Chondrocyte (in vitro differentiated cells): ENCODE results near the gene MIS18BP1. TPM values are rescaled to one million over a fixed set of nuclear protein-coding genes. Genes with fewer than 3 reads are reported as not detected.

Experiments
- DNase-seq: peaks from one replicate; pipeline ENCODE4 v3.0.0; 2021; ENCODE audit warnings: mixed read lengths, low spot score
- H3K27ac Mint-ChIP-seq: one replicate; pipeline ENCODE4 v1.8.0; 2021; ENCODE audit warnings: mild to moderate bottlenecking, moderate library complexity, mixed read lengths; ENCODE audit not compliant: unreplicated experiment
- H3K27me3 Mint-ChIP-seq: 2 replicates; pipeline ENCODE4 v1.8.0; 2021; ENCODE audit warnings: low read depth, mixed read lengths
- H3K36me3 Mint-ChIP-seq: 2 replicates; pipeline ENCODE4 v1.8.0; 2021; ENCODE audit warnings: low read depth, mixed read lengths
- H3K4me1 Mint-ChIP-seq: 2 replicates; pipeline ENCODE4 v1.8.0; 2021; ENCODE audit warnings: low read depth, mild to moderate bottlenecking, mixed read lengths
- H3K4me3 Mint-ChIP-seq: one replicate; pipeline ENCODE4 v1.8.0; 2021; ENCODE audit warnings: mild to moderate bottlenecking, moderate library complexity, mixed read lengths; ENCODE audit not compliant: unreplicated experiment
- H3K9me3 Mint-ChIP-seq: 2 replicates; pipeline ENCODE4 v1.8.0; 2021; ENCODE audit warnings: low read depth, mixed read lengths
- total RNA-seq: library from RNA; stranded (reverse); gene quantifications from 3 replicates; pipeline ENCODE4 v1.2.1, GENCODE V29; 2021
- TF ChIP-seq, protein P1 (sequence below): fragments of 200-600 bp; sonication (generic); IDR thresholded peaks from 2 replicates; pipeline ENCODE4 v1.5.0; 2021; ENCODE audit warnings: antibody characterized with exemption, mild to moderate bottlenecking, moderate library complexity

Gene MIS18BP1
- total RNA-seq, 1 donor from 2014 or later = 9.4 TPM

DNA sequence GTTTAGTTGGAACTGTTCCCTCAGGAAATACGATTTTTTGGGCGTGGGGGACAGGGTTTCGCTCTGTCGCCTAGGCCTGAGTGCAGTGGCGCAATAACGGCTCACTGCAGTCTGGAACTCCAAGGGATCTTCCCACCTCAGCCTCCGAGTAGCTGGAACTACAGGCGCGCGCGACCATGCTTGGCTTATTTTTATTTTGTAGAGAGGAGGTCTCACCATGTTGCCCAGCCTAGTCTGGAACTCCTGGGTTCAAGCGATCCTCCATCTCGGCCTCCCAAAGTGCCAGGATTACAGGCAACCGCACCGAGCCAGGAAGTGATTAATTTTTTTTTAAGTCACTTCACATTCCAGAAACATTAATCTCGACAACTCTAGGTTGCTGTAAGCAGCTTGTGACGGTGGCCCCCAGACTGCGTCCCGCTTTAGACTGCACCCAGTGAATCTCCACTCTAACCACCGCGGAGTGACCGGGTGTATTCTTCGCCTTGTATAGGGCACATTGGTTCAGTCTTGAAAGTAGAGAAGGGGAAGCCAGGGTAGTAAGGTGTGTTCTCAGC lies 830 bp upstream of the MIS18BP1 start:
- Mint-ChIP-seq H3K4me3 (peak overlapping the region; percentile 93), H3K4me1 (peaks cover 23% of the 10 kb centered on the region), H3K36me3 (peaks cover 7% of the 10 kb centered on the region), H3K27me3 (no peaks in the 10 kb centered on the region), H3K9me3 (peaks cover 17% of the 10 kb centered on the region), H3K27ac (peak overlapping the region; percentile 99)
- TF ChIP-seq, protein P1, sequence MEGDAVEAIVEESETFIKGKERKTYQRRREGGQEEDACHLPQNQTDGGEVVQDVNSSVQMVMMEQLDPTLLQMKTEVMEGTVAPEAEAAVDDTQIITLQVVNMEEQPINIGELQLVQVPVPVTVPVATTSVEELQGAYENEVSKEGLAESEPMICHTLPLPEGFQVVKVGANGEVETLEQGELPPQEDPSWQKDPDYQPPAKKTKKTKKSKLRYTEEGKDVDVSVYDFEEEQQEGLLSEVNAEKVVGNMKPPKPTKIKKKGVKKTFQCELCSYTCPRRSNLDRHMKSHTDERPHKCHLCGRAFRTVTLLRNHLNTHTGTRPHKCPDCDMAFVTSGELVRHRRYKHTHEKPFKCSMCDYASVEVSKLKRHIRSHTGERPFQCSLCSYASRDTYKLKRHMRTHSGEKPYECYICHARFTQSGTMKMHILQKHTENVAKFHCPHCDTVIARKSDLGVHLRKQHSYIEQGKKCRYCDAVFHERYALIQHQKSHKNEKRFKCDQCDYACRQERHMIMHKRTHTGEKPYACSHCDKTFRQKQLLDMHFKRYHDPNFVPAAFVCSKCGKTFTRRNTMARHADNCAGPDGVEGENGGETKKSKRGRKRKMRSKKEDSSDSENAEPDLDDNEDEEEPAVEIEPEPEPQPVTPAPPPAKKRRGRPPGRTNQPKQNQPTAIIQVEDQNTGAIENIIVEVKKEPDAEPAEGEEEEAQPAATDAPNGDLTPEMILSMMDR = no peak
- no peak for DNase-seq

DNA sequence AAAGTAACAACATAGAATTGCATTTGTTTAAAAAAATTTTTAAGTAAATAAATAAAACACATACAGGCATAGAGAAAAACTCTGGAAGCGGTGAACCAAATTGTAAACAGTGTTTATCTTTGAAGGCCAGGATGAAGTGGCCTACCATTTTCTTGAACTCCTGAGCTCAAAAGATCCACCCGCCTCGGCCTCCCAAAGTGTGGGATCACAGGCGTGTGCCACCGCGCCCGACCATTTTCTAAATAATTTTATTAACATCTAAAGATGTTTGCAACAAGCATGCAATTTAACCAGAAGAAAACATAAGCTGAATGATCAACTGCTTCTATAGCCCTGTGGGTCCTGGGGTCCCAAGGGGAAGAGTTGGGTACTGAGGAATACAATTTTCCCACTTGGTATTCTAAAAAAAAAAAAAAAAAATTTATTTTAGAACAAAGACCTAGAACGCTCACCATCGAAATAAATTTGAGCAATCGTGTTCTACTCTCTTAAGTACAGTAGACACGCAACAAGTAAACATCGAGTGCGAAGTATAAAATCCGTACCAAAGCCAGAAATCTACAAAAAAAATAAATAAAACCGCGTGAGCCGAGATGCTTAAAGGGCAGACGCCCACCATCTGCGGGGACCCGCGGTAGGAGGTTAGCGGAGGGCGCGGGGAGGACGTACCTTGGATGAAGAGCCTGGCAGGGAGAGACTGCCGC lies 484 bp downstream of the MIS18BP1 start:
- H3K4me3 Mint-ChIP-seq = peak overlapping the region; percentile 93
- H3K9me3 Mint-ChIP-seq = peaks cover 4% of the 10 kb centered on the region
- H3K36me3 Mint-ChIP-seq = peaks cover 2% of the 10 kb centered on the region
- TF ChIP-seq, protein P1 = no peak
- H3K27me3 Mint-ChIP-seq = no peaks in the 10 kb centered on the region
- H3K27ac Mint-ChIP-seq = peak overlapping the region; percentile 99
- no peak for DNase-seq
- peaks cover 23% of the 10 kb centered on the region for H3K4me1 Mint-ChIP-seq

GRCh38 chr14:45251912-45252311 lies 1.1 kb downstream of the MIS18BP1 start:
- Mint-ChIP-seq H3K27me3 (no peaks in the 10 kb centered on the region), H3K4me3 (peak overlapping the region; percentile 93), H3K36me3 (peaks cover 2% of the 10 kb centered on the region), H3K27ac (peak overlapping the region; percentile 99), H3K4me1 (peaks cover 23% of the 10 kb centered on the region), H3K9me3 (no peaks in the 10 kb centered on the region)
- TF ChIP-seq, protein P1 = no peak
- no peak for DNase-seq

DNA sequence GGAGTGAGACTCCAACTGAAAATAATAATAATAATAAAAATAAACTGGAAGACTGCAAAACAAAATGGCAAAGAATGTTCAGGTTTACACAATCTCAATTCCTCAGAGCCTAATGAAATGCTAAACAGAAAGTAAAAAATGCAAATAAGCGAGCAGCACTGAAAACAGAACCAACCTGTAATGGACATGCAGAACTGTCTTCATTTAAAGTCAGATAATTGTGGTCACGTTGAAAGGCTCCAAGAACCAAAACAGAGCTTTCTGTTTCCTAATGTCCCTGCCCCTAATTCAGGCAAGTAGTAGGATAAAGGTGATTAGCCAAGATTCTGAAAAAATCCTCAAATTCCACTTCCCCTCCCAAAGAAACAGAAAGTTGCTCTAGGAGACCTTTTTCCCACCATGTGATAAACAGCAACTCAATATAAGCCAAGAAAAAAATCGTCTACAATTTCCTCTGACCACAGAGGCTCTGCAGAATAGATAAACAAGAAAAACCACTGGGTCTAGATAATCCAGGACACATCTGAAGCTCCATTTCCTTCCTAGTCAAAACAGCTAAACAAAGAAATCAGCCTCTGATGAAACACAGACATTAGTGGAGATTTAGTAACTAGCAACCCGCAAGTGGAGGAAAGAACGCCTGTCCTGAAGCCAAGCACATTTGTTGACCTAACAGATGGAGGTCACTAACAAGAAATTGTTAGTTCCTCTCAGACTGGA lies 3.0 kb downstream of the MIS18BP1 start:
- H3K36me3 Mint-ChIP-seq = peaks cover 2% of the 10 kb centered on the region
- DNase-seq = no peak
- no peaks in the 10 kb centered on the region for H3K27me3 Mint-ChIP-seq
- TF ChIP-seq, protein P1 = no peak
- H3K27ac Mint-ChIP-seq = peak overlapping the region; percentile 49
- H3K9me3 Mint-ChIP-seq = no peaks in the 10 kb centered on the region
- H3K4me3 Mint-ChIP-seq = no peak overlapping the region
- peaks cover 23% of the 10 kb centered on the region for H3K4me1 Mint-ChIP-seq

DNA sequence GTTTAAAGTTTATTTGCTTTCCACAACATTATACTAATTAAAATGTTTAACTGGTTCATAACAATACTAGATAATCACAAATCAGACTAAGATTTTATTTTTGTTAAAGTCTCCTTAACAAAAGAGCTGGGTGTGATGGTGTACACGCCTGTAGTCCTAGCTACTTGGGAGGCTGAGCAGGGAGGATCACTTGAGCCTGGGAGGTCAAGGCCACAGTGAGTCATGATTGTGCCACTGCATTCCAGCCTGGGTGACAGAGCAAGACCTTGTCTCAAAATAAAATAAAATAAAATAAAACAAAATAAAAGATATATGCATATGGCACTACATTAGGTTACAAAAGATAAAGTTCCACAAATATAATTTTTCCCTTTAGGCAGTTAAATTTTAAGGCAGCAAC lies 5.6 kb downstream of the MIS18BP1 start:
- DNase-seq = no peak
- no peak overlapping the region for H3K4me3 Mint-ChIP-seq
- H3K27me3 Mint-ChIP-seq = no peaks in the 10 kb centered on the region
- no peaks in the 10 kb centered on the region for H3K9me3 Mint-ChIP-seq
- TF ChIP-seq, protein P1 = no peak
- no peaks in the 10 kb centered on the region for H3K36me3 Mint-ChIP-seq
- peak overlapping the region; percentile 12 for H3K27ac Mint-ChIP-seq
- H3K4me1 Mint-ChIP-seq = peaks cover 19% of the 10 kb centered on the region
